ENCODE measurements around the gene DNAJB6.

GRCh38 chr7:157426463-157427301, 89.9 kb downstream of the DNAJB6 start:
- TF ChIP-seq CTCF (IDR thresholded peaks at IDR 0.05) (no peak), EP300 (IDR thresholded peaks at IDR 0.05) (no peak), POLR2A (IDR thresholded peaks at IDR 0.05) (no peak), POLR2AphosphoS5 (IDR thresholded peaks at IDR 0.05) (no peak)
